Endodermal cell (in vitro differentiated cells): ENCODE data around the gene SPAG7. TPM values are rescaled to one million over a fixed set of nuclear protein-coding genes. Genes with fewer than 3 reads are reported as not detected.

Experiments used
- DNase-seq: peaks from one replicate; pipeline ENCODE4 v3.0.0-alpha.2; 2017
- H3K27ac ChIP-seq: 2 replicates; pipeline ENCODE4 v1.5.1; 2013; ENCODE audit warnings: mild to moderate bottlenecking, low read depth, low read length, moderate library complexity
- H3K27me3 ChIP-seq: 2 replicates; pipeline ENCODE4 v1.6.1; 2013; ENCODE audit warnings: mild to moderate bottlenecking, low read length, moderate library complexity; ENCODE audit not compliant: insufficient read depth, control insufficient read depth, poor library complexity, severe bottlenecking
- H3K36me3 ChIP-seq: 2 replicates; pipeline ENCODE4 v1.7.0; 2013; ENCODE audit warnings: mild to moderate bottlenecking, low read length, moderate library complexity; ENCODE audit not compliant: control insufficient read depth, insufficient read depth
- H3K4me1 ChIP-seq: one replicate; pipeline ENCODE4 v1.7.0; 2013; ENCODE audit warnings: low read length; ENCODE audit not compliant: control insufficient read depth, insufficient read depth
- H3K4me3 ChIP-seq: 2 replicates; pipeline ENCODE4 v1.5.1; 2013; ENCODE audit warnings: mild to moderate bottlenecking, low read length, moderate library complexity
- H3K9ac ChIP-seq: 2 replicates; pipeline ENCODE4 v1.6.1; 2013; ENCODE audit warnings: mild to moderate bottlenecking, low read length, moderate library complexity; ENCODE audit not compliant: poor library complexity, severe bottlenecking; ENCODE audit errors: extremely low read depth
- H3K9me3 ChIP-seq: 2 replicates; pipeline ENCODE4 v1.6.1; 2013; ENCODE audit warnings: mild to moderate bottlenecking, low read length, moderate library complexity; ENCODE audit not compliant: control insufficient read depth
- H3K27ac Mint-ChIP-seq: 2 replicates; pipeline ENCODE4 v1.8.0; 2020; ENCODE audit warnings: mixed read lengths
- H3K27me3 Mint-ChIP-seq: 2 replicates; pipeline ENCODE4 v1.8.0; 2021; ENCODE audit warnings: mild to moderate bottlenecking, mixed read lengths; ENCODE audit not compliant: insufficient read depth
- H3K36me3 Mint-ChIP-seq: 2 replicates; pipeline ENCODE4 v1.8.0; 2020; ENCODE audit warnings: low read depth, mixed read lengths
- H3K4me1 Mint-ChIP-seq: 2 replicates; pipeline ENCODE4 v1.8.0; 2020; ENCODE audit warnings: mixed read lengths
- H3K4me3 Mint-ChIP-seq: 2 replicates; pipeline ENCODE4 v1.8.0; 2020; ENCODE audit warnings: mild to moderate bottlenecking, moderate library complexity, mixed read lengths
- H3K9me3 Mint-ChIP-seq: 2 replicates; pipeline ENCODE4 v1.8.0; 2020; ENCODE audit warnings: mild to moderate bottlenecking, mixed read lengths
- WGBS, 2 experiments: methylation state at CpG; one replicate each; pipeline versions ENCODE4 v1.1.5 to v1.1.7; 2013; ENCODE audit warnings: missing lambda C conversion rate in 2 of 2, mixed read lengths in 1 of 2; ENCODE audit not compliant: insufficient coverage in 1 of 2, insufficient read length in 1 of 2; 5-methylcytosine and 5-hydroxymethylcytosine counted together
- total RNA-seq, 2 donors: library from RNA; stranded (reverse); fragmentation: NEBNext Ultra II Directional in 1 of 2; extraction: Animal tissue kit (Norgen Biotek cat#: 25700) in 1 of 2; gene quantifications; 2 replicates in 1 of 2; 3 replicates in 1 of 2; pipeline ENCODE4 v1.2.1, GENCODE V29; 2021
- TF ChIP-seq, protein P1 (sequence below): fragments of 200-600 bp; sonication (generic); conservative IDR thresholded peaks from 2 replicates; pipeline ENCODE4 v1.5.0; 2021; ENCODE audit warnings: antibody characterized with exemption, mild to moderate bottlenecking

Gene SPAG7
- total RNA-seq, 2 donors from 2014 or later, result 81.1 to 84.4 TPM

DNA sequence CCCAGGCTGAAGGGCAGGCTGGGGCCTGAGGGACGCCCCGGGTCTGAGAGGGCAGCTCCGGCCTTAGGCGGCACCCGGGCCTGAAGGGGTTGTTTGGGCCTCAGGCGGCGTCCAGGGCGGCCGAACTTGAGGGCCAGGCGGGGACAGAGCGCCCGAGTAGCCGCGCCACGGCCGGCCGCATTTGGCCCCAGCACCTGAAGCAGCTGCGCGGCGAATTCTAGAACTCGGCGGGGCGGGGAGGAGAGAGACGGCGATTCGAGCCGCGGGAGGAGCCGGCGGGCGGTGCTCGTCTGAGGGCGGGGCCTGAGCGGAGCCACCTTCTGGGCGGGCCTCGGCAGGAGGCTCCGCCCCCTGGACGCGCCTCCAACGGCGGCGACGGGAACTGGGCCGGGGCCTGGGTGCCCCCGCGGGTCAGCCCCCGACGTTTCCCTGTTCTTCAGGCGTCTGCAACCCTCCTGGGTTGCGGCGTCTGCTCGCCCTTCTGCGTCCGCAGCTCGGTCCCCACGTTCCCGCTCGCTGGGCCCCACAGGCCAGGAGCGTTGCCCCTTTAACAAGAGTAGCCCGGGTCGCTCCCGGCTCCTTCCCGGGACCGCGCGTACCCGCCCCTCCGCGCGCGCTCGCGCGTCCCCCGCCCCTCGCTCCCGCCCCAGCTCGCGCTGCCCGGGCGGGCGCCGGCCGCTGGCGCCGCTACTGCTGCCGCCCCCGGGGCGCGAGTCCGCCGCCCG is 29.8 kb upstream of the SPAG7 start, which contains the start of the genes INCA1 and KIF1C:
INCA1 (minus strand) TSS at position 221 of the 725 bp plus-strand sequence. CDS start 3,085 bp downstream, outside the sequence.
KIF1C (plus strand) TSS at position 649 of the 725 bp plus-strand sequence. CDS start 2,297 bp downstream, outside the sequence.
- Histone ChIP-seq H3K4me1 (peaks cover 12% of the 10 kb centered on the region), H3K9ac (peak within 1 kb of the TSS; percentile 83), H3K27ac (peak within 1 kb of the TSS; percentile 74), H3K9me3 (no peaks in the 10 kb centered on the region), H3K36me3 (peaks cover 29% of the 10 kb centered on the region), H3K27me3 (peaks cover 8% of the 10 kb centered on the region), H3K4me3 (peak within 1 kb of the TSS; percentile 97)
- Mint-ChIP-seq H3K9me3 (no peaks in the 10 kb centered on the region), H3K27ac (peak within 1 kb of the TSS; percentile 64), H3K4me1 (peaks cover 10% of the 10 kb centered on the region), H3K4me3 (peak within 1 kb of the TSS; percentile 84), H3K36me3 (peaks cover 22% of the 10 kb centered on the region), H3K27me3 (peaks cover 29% of the 10 kb centered on the region)
- peak; percentile 99 for DNase-seq
- TF ChIP-seq, protein P1, sequence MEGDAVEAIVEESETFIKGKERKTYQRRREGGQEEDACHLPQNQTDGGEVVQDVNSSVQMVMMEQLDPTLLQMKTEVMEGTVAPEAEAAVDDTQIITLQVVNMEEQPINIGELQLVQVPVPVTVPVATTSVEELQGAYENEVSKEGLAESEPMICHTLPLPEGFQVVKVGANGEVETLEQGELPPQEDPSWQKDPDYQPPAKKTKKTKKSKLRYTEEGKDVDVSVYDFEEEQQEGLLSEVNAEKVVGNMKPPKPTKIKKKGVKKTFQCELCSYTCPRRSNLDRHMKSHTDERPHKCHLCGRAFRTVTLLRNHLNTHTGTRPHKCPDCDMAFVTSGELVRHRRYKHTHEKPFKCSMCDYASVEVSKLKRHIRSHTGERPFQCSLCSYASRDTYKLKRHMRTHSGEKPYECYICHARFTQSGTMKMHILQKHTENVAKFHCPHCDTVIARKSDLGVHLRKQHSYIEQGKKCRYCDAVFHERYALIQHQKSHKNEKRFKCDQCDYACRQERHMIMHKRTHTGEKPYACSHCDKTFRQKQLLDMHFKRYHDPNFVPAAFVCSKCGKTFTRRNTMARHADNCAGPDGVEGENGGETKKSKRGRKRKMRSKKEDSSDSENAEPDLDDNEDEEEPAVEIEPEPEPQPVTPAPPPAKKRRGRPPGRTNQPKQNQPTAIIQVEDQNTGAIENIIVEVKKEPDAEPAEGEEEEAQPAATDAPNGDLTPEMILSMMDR, result peak; percentile 17
- 0% methylated on average over 19 to 93 of the region's 93 CpGs for WGBS, 2 experiments

DNA sequence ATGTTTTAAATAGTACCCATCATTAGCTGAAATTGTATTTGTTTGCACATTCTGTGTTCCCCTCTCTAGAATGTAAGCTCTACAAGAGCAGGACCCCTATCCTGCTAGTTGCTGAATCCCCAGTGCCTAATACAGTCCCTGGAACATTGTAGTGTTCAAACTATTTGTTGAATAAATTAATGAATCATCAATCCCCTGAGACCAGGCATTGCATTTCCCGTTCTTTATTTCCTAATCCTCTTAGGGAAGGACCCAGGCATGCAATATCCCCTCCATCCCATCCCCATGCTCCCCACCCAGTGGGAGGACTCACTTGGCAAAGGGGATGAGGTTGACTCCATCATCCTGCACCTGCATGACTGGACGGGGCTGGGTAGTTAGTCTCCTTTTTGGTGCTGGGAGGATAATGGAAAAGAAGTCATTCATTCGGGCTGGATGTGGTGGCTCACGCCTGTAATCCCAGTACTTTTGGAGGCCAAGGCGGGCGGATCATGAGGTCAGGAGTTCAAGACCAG is 26.5 kb upstream of the SPAG7 start:
- peaks cover 16% of the 10 kb centered on the region for H3K27me3 ChIP-seq
- no peaks in the 10 kb centered on the region for H3K9me3 ChIP-seq
- no peaks in the 10 kb centered on the region for H3K9me3 Mint-ChIP-seq
- H3K36me3 ChIP-seq, result no peaks in the 10 kb centered on the region
- H3K4me3 Mint-ChIP-seq, result no peak overlapping the region
- H3K4me1 Mint-ChIP-seq, result peaks cover 5% of the 10 kb centered on the region
- no peak overlapping the region for H3K27ac ChIP-seq
- TF ChIP-seq, protein P1, result no peak
- no peak overlapping the region for H3K4me3 ChIP-seq
- no peak overlapping the region for H3K9ac ChIP-seq
- no peak for DNase-seq
- no peaks in the 10 kb centered on the region for H3K36me3 Mint-ChIP-seq
- 85 to 95% methylated on average over 3 to 6 of the region's 6 CpGs for WGBS, 2 experiments
- no peaks in the 10 kb centered on the region for H3K4me1 ChIP-seq
- H3K27me3 Mint-ChIP-seq, result peaks cover 38% of the 10 kb centered on the region
- H3K27ac Mint-ChIP-seq, result no peak overlapping the region

DNA sequence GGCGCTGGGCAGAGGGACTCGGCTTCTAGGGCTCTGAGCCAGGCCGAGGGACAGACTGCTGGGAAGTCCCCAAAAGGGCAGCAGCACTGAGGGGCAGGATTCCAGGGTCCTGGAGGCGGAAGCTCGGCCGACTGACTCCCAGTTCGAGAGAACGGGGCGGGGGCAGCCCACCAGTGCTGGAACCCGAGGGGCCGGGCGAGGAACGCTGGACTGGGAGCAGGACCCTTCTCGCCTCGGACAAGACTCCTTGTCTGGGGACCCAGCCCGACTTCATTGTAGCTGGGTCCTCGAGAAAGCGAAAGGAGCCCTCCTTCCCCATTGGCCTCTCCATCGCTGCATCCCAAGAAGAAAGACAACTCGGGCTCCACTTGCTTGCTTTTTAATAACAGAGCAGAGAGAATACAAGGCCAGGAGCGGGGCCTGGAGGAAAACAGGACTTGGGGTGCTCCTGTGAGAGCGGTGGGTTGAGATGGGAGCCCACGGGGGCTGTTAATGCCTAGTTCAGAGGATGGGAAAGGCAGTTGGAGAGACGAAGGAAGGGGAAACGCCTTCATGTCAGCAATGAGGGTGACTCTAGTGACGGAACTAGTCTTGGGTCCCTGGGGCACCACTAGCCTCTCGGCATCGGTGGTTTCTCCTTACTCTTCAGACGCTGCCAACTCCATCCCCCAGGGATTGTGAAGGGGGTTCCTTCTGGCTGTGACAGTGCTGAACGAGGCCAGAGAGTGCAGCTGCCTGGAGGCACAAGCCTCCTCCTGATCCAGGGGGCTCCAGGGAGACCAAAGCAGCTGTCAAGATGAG is 20.4 kb upstream of the SPAG7 start:
- no peaks in the 10 kb centered on the region for H3K4me1 ChIP-seq
- Mint-ChIP-seq H3K27me3 (peaks cover 37% of the 10 kb centered on the region), H3K36me3 (no peaks in the 10 kb centered on the region), H3K9me3 (no peaks in the 10 kb centered on the region), H3K27ac (no peak overlapping the region), H3K4me3 (peak overlapping the region; percentile 74), H3K4me1 (peaks cover 17% of the 10 kb centered on the region)
- H3K9ac ChIP-seq, result no peak overlapping the region
- H3K27ac ChIP-seq, result no peak overlapping the region
- H3K4me3 ChIP-seq, result peak overlapping the region; percentile 80
- no peaks in the 10 kb centered on the region for H3K9me3 ChIP-seq
- peaks cover 12% of the 10 kb centered on the region for H3K27me3 ChIP-seq
- TF ChIP-seq, protein P1, result no peak
- no peaks in the 10 kb centered on the region for H3K36me3 ChIP-seq
- 30 to 43% methylated on average over 17 to 30 of the region's 30 CpGs for WGBS, 2 experiments
- DNase-seq, result no peak
